Amniotic stem cell (primary cell): ENCODE measurements around the gene EMP1.
A peak's percentile ranks its signal among the peaks of the same experiment; 100 is the strongest.

Experiments
- DNase-seq: peaks from one replicate; lab custom pipeline; 2025; lab: John Stamatoyannopoulos, UW

EMP1 gene

GRCh38 chr12:13197526-13198143, 1.1 kb downstream of the EMP1 start:
- no peak for DNase-seq

GRCh38 chr12:13198241-13198640, 1.7 kb downstream of the EMP1 start:
- no peak for DNase-seq

GRCh38 chr12:13198876-13199275, 2.4 kb downstream of the EMP1 start:
- no peak for DNase-seq

- DNase-seq = no peak
Observed at GRCh38 chr12:13199592-13199991, 3.1 kb downstream of the EMP1 start.

- no peak for DNase-seq
Observed at GRCh38 chr12:13200841-13201240, 4.3 kb downstream of the EMP1 start.

- no peak for DNase-seq
Observed at GRCh38 chr12:13203034-13203922, 6.8 kb downstream of the EMP1 start.

GRCh38 chr12:13204428-13204827, 7.9 kb downstream of the EMP1 start:
- no peak for DNase-seq

GRCh38 chr12:13205809-13206559, 9.5 kb downstream of the EMP1 start:
- DNase-seq = peak; percentile 92

GRCh38 chr12:13206560-13206897, 10.0 kb downstream of the EMP1 start:
- DNase-seq = no peak

- no peak for DNase-seq
Observed at GRCh38 chr12:13208533-13209435, 12.3 kb downstream of the EMP1 start.

- no peak for DNase-seq
Observed at GRCh38 chr12:13209436-13210235, 13.1 kb downstream of the EMP1 start.

GRCh38 chr12:13210236-13211190, 14.0 kb downstream of the EMP1 start:
- DNase-seq = no peak

GRCh38 chr12:13211191-13211858, 14.8 kb downstream of the EMP1 start:
- no peak for DNase-seq

GRCh38 chr12:13211859-13212664, 15.5 kb downstream of the EMP1 start:
- peak; percentile 56 for DNase-seq

- DNase-seq = no peak
Observed at GRCh38 chr12:13215056-13215455, 18.5 kb downstream of the EMP1 start.

GRCh38 chr12:13218641-13219040, 22.1 kb downstream of the EMP1 start:
- no peak for DNase-seq

- no peak for DNase-seq
Observed at GRCh38 chr12:13219320-13219719, 22.8 kb downstream of the EMP1 start.

- no peak for DNase-seq
Observed at GRCh38 chr12:13220838-13221237, 24.3 kb downstream of the EMP1 start.
